Subcutaneous abdominal adipose tissue (tissue), 5 donors: ENCODE results near the gene BBS1.
A peak's percentile ranks its signal among the peaks of the same experiment; 100 is the strongest.
"Not testable (repeated sequence)": the region's sequence is repeated elsewhere in the genome, so short reads cannot be mapped to it uniquely, and the experiment has no call there.

Source experiments
- H3K27ac ChIP-seq: one replicate; pipeline ENCODE4 v1.7.0; 2013; ENCODE audit warnings: low read depth, mild to moderate bottlenecking, inconsistent platforms, low read length, moderate library complexity
- H3K27me3 ChIP-seq, 5 donors: one replicate each; pipeline ENCODE4 v1.7.0; 2013; ENCODE audit warnings: low read length in 5 of 5, inconsistent platforms in 1 of 5; ENCODE audit not compliant: control insufficient read depth in 5 of 5, insufficient read depth in 4 of 5
- H3K36me3 ChIP-seq, 5 donors: one replicate each; pipeline ENCODE4 v1.7.0; 2013; ENCODE audit warnings: low read length in 5 of 5; ENCODE audit not compliant: control insufficient read depth in 5 of 5, insufficient read depth in 5 of 5
- H3K4me1 ChIP-seq, 5 donors: one replicate each; pipeline ENCODE4 v1.7.0; 2013; ENCODE audit warnings: low read length in 5 of 5, mild to moderate bottlenecking in 3 of 5, moderate library complexity in 1 of 5; ENCODE audit not compliant: control insufficient read depth in 5 of 5, insufficient read depth in 5 of 5
- H3K4me3 ChIP-seq, 5 donors: one replicate each; pipeline ENCODE4 v1.7.0; 2013; ENCODE audit warnings: low read length in 5 of 5, low read depth in 1 of 5
- H3K9ac ChIP-seq, 5 donors: one replicate each; pipeline ENCODE4 v1.7.0; 2013; ENCODE audit warnings: low read length in 5 of 5, mild to moderate bottlenecking in 4 of 5, moderate library complexity in 3 of 5
- H3K9me3 ChIP-seq, 5 donors: one replicate each; pipeline ENCODE4 v1.7.0; 2013; ENCODE audit warnings: low read length in 5 of 5; ENCODE audit not compliant: control insufficient read depth in 5 of 5
- donor health status: healthy.
- donor health status: healthy.
- donor health status: healthy.
- donor health status: healthy.
- donor health status: healthy.

Gene BBS1

GRCh38 chr11:66567787-66568123 lies 57.3 kb downstream of the BBS1 start:
- Histone ChIP-seq H3K36me3 (peaks cover 0 to 30% (median 22%) of the 10 kb centered on the region in 5 donors), H3K9ac (peak overlapping the region in 4 of 5 donors; percentile 43 to 78 (median 66)), H3K27me3 (no peaks in the 10 kb centered on the region), H3K4me3 (peak overlapping the region; percentile 41 to 76 (median 68)), H3K4me1 (peaks cover 0 to 18% (median 14%) of the 10 kb centered on the region in 5 donors), H3K27ac (no peak overlapping the region), H3K9me3 (no peaks in the 10 kb centered on the region)

- Histone ChIP-seq H3K4me3 (peak within 1 kb of the TSS; percentile 66 to 76 (median 68)), H3K27ac (no peak within 1 kb of the TSS), H3K9me3 (no peaks in the 10 kb centered on the region), H3K36me3 (peaks cover 0 to 25% (median 21%) of the 10 kb centered on the region in 5 donors), H3K27me3 (no peaks in the 10 kb centered on the region), H3K9ac (peak within 1 kb of the TSS in 4 of 5 donors; percentile 43 to 78 (median 66)), H3K4me1 (peaks cover 0 to 18% (median 14%) of the 10 kb centered on the region in 5 donors)
These were observed 57.9 kb downstream of the BBS1 start, which contains the start of gene CTSF for GRCh38 chr11:66568124-66568916. Gene CTSF, minus strand, starts transcription at chr11:66568606. Its CDS starts 120 bp downstream, at chr11:66568486.

DNA sequence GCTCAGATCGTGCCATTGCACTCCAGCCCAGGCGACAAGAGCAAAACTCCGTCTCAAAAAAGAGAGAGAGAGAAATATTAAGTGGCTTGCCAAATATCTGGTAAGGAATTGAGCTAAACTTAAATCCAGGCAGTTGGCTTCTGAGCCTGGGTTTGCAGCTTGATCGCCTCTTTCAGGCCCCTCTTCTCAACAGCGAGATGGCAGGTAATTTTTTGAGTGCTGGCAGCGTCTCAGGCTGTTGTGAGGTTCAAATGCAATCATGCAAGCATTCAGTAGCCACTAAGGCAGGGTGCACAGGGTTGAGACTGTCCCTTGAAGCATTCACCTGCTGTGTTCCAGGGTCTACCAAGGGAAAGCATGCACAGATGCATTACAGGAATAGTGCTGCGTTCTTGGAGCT lies 58.6 kb downstream of the BBS1 start:
- Histone ChIP-seq H3K4me1 (peaks cover 0 to 18% (median 14%) of the 10 kb centered on the region in 5 donors), H3K9me3 (no peaks in the 10 kb centered on the region), H3K4me3 (peak overlapping the region in 1 of 5 donors; percentile 76), H3K9ac (no peak overlapping the region), H3K36me3 (peaks cover 0 to 21% (median 17%) of the 10 kb centered on the region in 5 donors), H3K27me3 (no peaks in the 10 kb centered on the region), H3K27ac (no peak overlapping the region)

DNA sequence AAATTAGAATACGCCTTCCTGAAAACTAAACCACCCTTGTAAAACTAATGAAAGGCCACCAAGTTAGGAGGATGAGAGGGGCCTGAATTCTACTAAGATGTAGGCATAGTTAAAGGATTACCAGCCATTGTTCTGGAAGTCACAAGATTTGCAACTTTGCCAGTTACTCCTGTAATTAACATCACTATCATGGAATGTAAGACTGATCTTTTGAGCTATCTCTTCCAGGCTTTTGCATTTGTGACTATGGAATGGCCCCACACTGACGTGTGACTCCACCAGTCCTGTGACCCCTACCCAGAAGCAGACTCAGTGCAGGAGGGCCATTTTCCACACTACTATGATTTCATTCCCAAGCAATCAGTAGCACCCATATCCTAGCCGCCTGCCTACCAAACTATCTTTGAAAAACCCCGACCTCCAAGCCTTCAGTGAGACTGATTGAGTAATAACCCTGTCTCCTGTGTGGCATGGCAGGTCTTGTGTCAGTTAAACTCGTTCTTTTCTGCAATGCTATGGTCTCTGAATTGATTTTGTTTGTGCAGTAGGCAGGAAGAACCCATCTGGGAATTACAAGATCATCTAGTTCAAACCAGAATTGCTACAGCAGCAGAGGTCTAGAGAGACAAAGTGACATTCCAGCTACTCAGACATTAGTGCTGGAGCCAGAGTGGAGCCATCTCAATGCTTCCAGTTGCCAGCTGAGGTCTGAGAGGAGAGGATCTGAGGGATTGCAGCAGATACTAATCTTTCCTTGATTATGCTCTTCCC lies 59.8 kb downstream of the BBS1 start:
- Histone ChIP-seq H3K36me3 (peaks cover 0 to 10% (median 8%) of the 10 kb centered on the region in 5 donors), H3K27me3 (no peaks in the 10 kb centered on the region), H3K27ac (no peak overlapping the region), H3K4me1 (peaks cover 0 to 18% (median 14%) of the 10 kb centered on the region in 5 donors), H3K9ac (no peak overlapping the region), H3K4me3 (no peak overlapping the region), H3K9me3 (no peaks in the 10 kb centered on the region)

GRCh38 chr11:66570850-66571180 lies 60.4 kb downstream of the BBS1 start:
- no peak overlapping the region for H3K27ac ChIP-seq
- H3K9ac ChIP-seq = no peak overlapping the region
- H3K36me3 ChIP-seq = peaks cover 0 to 5% (median 4%) of the 10 kb centered on the region in 5 donors
- H3K9me3 ChIP-seq = no peaks in the 10 kb centered on the region
- no peaks in the 10 kb centered on the region for H3K27me3 ChIP-seq
- peaks cover 0 to 18% (median 14%) of the 10 kb centered on the region in 5 donors for H3K4me1 ChIP-seq
- no peak overlapping the region for H3K4me3 ChIP-seq

GRCh38 chr11:66579017-66579606 lies 68.7 kb downstream of the BBS1 start:
- Histone ChIP-seq H3K36me3 (no peaks in the 10 kb centered on the region), H3K9ac (no peak overlapping the region), H3K4me1 (peaks cover 0 to 7% (median 4%) of the 10 kb centered on the region in 5 donors), H3K27ac (no peak overlapping the region), H3K4me3 (no peak overlapping the region), H3K27me3 (no peaks in the 10 kb centered on the region), H3K9me3 (no peaks in the 10 kb centered on the region)

DNA sequence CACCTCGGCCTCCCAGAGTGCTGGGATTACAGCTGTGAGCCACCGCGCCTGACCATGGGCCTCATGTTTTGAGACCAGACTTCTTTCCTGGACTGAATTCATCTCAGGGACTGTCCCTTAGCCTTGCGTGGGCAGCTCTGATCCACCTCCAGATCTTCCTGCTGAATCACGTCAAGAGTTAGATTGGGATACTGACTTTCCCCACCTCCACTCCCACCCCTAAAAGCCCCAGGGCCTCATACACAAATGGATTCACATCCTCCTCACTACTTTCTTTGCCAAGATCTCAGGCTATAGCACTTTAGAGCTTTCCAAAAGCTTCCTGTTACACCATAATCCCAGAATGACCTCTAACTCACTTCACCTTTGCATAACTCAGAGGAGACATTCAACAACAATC lies 70.4 kb downstream of the BBS1 start:
- H3K4me1 ChIP-seq = peaks cover 0 to 7% (median 4%) of the 10 kb centered on the region in 5 donors
- no peaks in the 10 kb centered on the region for H3K36me3 ChIP-seq
- no peak overlapping the region for H3K9ac ChIP-seq
- H3K27ac ChIP-seq = no peak overlapping the region
- no peaks in the 10 kb centered on the region for H3K9me3 ChIP-seq
- no peak overlapping the region for H3K4me3 ChIP-seq
- no peaks in the 10 kb centered on the region for H3K27me3 ChIP-seq

GRCh38 chr11:66581261-66581660 lies 70.8 kb downstream of the BBS1 start:
- Histone ChIP-seq H3K27ac (no peak overlapping the region), H3K9ac (no peak overlapping the region), H3K27me3 (no peaks in the 10 kb centered on the region), H3K9me3 (no peaks in the 10 kb centered on the region), H3K4me1 (peaks cover 0 to 7% (median 4%) of the 10 kb centered on the region in 5 donors), H3K4me3 (no peak overlapping the region), H3K36me3 (no peaks in the 10 kb centered on the region)

- H3K9me3 ChIP-seq, H3K4me3 ChIP-seq, H3K9ac ChIP-seq, H3K27me3 ChIP-seq, H3K27ac ChIP-seq, H3K36me3 ChIP-seq, H3K4me1 ChIP-seq: not testable (repeated sequence)
These were observed 72.2 kb downstream of the BBS1 start for GRCh38 chr11:66582565-66583147.
